Bronchial smooth muscle cell (primary cell): ENCODE data around the gene PCDHA8. TPM values are rescaled to one million over a fixed set of nuclear protein-coding genes. Genes with fewer than 3 reads are reported as not detected.

Experiments used
- total RNA-seq: library from RNA; depleted of rRNA; stranded (reverse); fragments of >200 nt; gene quantifications from 2 replicates; pipeline ENCODE4 v1.2.1, GENCODE V29; 2014

PCDHA8 gene, protein sequence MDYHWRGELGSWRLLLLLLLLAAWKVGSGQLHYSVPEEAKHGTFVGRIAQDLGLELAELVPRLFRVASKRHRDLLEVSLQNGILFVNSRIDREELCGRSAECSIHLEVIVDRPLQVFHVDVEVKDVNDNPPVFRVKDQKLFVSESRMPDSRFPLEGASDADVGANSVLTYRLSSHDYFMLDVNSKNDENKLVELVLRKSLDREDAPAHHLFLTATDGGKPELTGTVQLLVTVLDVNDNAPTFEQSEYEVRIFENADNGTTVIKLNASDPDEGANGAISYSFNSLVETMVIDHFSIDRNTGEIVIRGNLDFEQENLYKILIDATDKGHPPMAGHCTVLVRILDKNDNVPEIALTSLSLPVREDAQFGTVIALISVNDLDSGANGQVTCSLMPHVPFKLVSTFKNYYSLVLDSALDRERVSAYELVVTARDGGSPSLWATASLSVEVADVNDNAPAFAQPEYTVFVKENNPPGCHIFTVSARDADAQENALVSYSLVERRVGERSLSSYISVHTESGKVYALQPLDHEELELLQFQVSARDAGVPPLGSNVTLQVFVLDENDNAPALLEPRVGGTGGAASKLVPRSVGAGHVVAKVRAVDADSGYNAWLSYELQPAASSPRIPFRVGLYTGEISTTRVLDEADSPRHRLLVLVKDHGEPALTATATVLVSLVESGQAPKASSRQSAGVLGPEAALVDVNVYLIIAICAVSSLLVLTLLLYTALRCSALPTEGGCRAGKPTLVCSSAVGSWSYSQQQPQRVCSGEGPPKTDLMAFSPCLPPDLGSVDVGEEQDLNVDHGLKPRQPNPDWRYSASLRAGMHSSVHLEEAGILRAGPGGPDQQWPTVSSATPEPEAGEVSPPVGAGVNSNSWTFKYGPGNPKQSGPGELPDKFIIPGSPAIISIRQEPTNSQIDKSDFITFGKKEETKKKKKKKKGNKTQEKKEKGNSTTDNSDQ
- 0.16 and 0.17 TPM in 2 replicates for total RNA-seq

GRCh38 chr5:140840978-140841962, at the start of gene PCDHA8:
Gene PCDHA8 (plus strand): TSS chr5:140841187. CDS start chr5:140841322, 135 bp downstream.

DNA sequence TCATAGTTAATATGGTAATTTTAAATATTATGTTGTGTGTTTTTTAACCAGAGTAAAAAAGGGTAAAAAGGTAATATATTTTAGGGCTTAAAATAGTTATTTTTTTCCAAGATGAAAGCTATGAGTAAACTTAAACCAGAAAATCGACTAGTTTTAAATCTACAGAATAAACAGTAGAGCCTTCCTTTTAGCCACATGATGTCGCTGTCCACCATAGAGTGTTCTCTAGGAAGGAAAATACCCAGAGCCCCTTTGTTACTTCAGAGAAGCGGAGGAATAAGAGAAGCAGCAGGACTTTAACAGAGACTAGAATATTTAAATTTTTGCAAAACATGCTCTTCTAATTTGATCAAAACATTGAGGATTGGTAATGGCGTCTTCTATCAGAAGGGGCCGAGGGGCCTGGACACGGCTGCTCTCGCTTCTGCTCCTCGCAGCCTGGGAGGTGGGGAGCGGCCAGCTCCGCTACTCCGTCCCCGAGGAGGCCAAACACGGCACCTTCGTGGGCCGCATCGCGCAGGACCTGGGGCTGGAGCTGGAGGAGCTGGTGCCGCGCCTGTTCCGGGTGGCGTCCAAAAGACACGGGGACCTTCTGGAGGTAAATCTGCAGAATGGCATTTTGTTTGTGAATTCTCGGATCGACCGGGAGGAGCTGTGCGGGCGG, 46.3 kb upstream of the PCDHA8 start, which contains the start of gene PCDHA2:
Gene PCDHA2, plus strand, starts transcription at position 258 of the 664 bp plus-strand sequence.

DNA sequence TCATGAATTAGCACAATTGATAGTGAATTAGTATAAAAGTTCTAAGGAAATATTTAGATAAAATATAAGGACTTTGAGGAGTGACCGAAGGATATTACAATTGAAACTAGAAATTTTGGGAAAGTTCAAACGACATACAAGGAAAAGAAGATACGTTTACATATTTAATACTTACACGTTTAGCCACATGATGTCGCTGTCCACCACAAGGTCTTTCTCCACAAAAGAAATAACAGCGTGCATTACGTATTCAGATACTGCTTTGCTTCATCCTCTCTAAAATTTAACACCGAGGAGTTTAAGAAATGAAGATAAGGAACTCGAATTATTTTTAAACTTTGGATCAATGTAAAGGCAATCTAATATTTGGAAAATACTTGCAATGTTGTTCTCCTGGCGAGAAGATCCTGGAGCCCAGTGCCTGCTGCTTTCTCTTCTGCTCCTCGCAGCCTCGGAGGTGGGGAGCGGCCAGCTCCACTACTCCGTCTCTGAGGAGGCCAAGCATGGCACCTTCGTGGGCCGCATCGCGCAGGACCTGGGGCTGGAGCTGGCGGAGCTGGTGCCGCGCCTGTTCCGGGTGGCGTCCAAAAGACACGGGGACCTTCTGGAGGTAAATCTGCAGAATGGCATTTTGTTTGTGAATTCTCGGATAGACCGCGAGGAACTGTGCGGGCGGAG, 40.0 kb upstream of the PCDHA8 start, which contains the start of gene PCDHA3:
Gene PCDHA3, plus strand, starts transcription at position 242 of the 678 bp plus-strand sequence.

GRCh38 chr5:140806834-140807775, 33.9 kb upstream of the PCDHA8 start, which contains the start of gene PCDHA4:
Gene PCDHA4 (plus strand): TSS chr5:140807068.

DNA sequence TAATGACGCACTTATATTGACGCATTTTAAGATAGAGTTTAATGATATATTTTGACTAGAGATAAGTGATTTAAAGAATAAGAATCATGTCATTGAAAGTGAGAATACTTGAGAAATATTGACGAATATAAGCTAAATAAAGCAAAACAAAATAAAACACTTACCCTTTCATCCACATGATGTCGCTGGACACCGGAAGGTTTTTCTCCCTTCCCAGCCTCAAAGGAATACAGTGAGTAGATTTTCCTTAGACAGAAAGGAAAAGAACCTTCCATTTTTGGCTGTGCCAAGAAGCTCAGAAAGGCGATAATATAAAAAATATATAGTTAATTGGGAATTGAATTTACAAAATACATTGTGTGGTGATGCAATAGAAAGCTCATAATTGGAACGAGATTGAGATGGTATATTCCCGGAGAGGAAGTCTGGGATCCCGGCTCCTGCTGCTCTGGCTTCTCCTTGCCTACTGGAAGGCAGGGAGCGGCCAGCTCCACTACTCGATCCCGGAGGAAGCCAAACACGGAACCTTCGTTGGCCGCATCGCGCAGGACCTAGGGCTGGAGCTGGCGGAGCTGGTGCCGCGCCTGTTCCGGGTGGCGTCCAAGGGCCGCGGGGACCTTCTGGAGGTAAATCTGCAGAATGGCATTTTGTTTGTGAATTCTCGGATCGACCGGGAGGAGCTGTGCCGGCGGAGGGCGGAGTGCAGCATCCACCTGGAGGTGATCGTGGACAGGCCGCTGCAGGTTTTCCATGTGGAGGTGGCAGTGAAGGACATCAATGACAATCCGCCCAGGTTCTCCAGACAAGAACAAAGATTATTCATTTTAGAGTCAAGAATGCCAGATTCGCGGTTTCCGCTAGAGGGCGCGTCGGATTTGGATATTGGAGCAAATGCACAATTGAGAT, 19.4 kb upstream of the PCDHA8 start, which contains the start of gene PCDHA5:
Gene PCDHA5, plus strand, starts transcription at position 239 of the 906 bp plus-strand sequence.

GRCh38 chr5:140827704-140828361, 13.2 kb upstream of the PCDHA8 start, which contains the start of gene PCDHA6:
Gene PCDHA6 (plus strand): TSS chr5:140827960. CDS start chr5:140828092, 132 bp downstream.

DNA sequence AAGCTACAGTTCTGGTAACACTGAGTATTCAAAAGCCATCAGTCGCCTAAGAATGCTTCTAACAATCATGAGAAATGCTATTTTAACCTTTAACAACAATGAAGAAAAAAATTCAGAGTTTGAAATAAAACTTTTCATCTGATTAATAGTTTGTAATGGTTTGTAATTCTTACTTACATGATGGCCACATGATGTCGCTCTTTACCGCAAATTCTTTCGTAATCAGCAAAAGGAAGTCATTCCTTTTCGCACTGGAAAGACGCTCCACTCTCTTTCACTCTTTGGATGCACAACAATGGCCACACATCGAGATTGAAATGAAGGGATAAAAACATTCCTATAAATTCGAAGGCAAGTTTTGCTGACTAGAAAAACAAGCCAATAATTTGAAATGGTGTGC, 7.0 kb upstream of the PCDHA8 start, which contains the start of gene PCDHA7:
Gene PCDHA7, plus strand, starts transcription at position 277 of the 400 bp plus-strand sequence. Its CDS starts 115 bp downstream, at position 392.

GRCh38 chr5:140848139-140849102, 7.4 kb downstream of the PCDHA8 start, which contains the start of gene PCDHA9:
Gene PCDHA9 (plus strand): TSS chr5:140848382. CDS start chr5:140848496, 114 bp downstream.

DNA sequence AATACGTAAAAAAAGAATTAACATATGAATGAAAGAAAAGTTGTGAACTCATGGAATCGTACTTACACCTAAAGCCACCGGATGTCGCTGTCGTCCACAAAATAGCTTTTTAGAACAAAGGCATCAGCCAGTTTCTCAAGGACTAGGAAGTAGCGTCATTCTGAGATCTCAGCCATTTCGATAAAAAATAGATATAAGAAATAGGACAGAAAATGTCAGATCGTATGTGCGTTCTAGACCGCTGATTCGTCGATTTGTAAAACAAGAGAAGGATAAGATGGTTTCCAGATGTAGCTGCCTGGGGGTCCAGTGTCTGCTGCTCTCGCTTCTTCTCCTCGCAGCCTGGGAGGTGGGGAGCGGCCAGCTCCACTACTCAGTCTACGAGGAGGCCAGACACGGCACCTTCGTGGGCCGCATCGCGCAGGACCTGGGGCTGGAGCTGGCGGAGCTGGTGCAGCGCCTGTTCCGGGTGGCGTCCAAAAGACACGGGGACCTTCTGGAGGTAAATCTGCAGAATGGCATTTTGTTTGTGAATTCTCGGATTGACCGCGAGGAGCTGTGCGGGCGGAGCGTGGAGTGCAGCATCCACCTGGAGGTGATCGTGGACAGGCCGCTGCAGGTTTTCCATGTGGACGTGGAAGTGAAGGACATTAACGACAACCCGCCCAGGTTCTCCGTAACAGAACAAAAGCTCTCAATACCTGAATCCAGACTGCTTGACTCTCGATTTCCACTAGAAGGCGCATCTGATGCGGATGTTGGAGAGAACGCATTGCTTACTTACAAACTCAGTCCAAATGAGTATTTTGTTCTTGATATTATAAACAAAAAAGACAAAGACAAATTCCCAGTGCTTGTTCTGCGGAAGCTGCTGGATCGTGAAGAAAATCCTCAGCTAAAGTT, 15.0 kb downstream of the PCDHA8 start, which contains the start of gene PCDHA10:
Gene PCDHA10, plus strand, starts transcription at position 126 of the 903 bp plus-strand sequence. Its CDS starts 152 bp downstream, at position 278.

DNA sequence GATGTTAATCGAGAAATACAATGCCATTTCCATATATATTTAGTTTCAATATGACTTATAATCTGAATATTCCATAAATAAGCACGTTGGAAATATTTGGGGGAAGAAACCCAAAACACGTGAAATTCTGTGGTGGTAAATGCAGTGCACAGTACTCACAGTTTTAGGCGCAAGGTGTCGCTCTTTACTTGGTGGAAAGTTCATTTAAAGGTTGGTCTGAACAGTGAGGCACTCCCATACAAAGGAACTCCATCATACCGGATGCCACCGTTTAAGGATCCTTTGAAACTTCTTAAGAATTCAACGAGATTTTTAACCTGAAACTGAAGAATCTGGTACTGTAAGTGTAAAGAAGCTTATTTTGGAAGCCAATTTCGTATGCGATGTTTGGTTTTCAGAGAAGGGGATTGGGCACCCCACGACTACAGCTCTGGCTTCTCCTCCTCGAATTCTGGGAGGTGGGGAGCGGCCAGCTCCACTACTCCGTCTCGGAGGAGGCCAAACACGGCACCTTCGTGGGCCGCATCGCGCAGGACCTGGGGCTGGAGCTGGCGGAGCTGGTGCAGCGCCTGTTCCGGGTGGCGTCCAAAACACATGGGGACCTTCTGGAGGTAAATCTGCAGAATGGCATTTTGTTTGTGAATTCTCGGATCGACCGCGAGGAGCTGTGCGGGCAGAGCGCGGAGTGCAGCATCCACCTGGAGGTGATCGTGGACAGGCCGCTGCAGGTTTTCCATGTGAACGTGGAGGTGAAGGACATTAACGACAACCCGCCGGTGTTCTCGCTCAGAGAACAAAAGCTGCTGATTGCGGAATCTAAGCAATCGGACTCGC, 28.0 kb downstream of the PCDHA8 start, which contains the start of gene PCDHA11:
Gene PCDHA11, plus strand, starts transcription at position 237 of the 834 bp plus-strand sequence. Its CDS starts 147 bp downstream, at position 384.

GRCh38 chr5:140875085-140876065, 34.4 kb downstream of the PCDHA8 start, which contains the start of gene PCDHA12:
Gene PCDHA12 (plus strand): TSS chr5:140875308. CDS start chr5:140875473, 165 bp downstream.

GRCh38 chr5:140881889-140882590, 41.1 kb downstream of the PCDHA8 start, which contains the start of gene PCDHA13:
Gene PCDHA13 (plus strand): TSS chr5:140882124. CDS start chr5:140882269, 145 bp downstream.

